ENCODE results near the gene PROCA1. TPM values are rescaled to one million over a fixed set of nuclear protein-coding genes. Genes with fewer than 3 reads are reported as not detected.
"Not testable (repeated sequence)": the region's sequence is repeated elsewhere in the genome, so short reads cannot be mapped to it uniquely, and the experiment has no call there.

Gene PROCA1
- total and polyA plus RNA-seq, 9 of the 15 experiments (the other 6 are each of a cell fraction or from before 2014, with no cell fraction given), result 0.78 to 16.2 (median 5.6) TPM

- TF ChIP-seq THRB (CRISPR knock-in tag; conservative IDR thresholded peaks at IDR 0.05), result 0 out of 2 replicates have a peak, but pooled peaks have one; percentile 53
- no peak for TF ChIP-seq MAFK (IDR thresholded peaks at IDR 0.05; ENCODE audit: low read length)
- TF ChIP-seq FOXP1 (CRISPR knock-in tag; IDR thresholded peaks at IDR 0.05), result no peak
- no peak for TF ChIP-seq ZNF445 (CRISPR knock-in tag; IDR thresholded peaks at IDR 0.05; ENCODE audit: low read depth)
- TF ChIP-seq HDAC2 (IDR thresholded peaks at IDR 0.05), result no peak
Observed at GRCh38 chr17:28724500-28725165, 12.9 kb upstream of the PROCA1 start (continued).

GRCh38 chr17:28723836-28724499 lies 12.3 kb upstream of the PROCA1 start:
- Histone ChIP-seq H3K79me2 (ENCODE audit: control insufficient read depth, insufficient read depth, low read length) (peaks cover 77% of the 10 kb centered on the region), H3K9ac (ENCODE audit: insufficient read depth in 1 of 2, low read depth in 2 of 2, low read length in 2 of 2) (peak overlapping the region; percentile 96 to 100; a peak in 3 of 4 replicates), H3K27ac (ENCODE audit: extremely low read depth, low read depth, low read length) (peak overlapping the region; percentile 95), H3K4me1 (replicated peaks in 1 of 2; ENCODE audit: control insufficient read depth in 2 of 2, insufficient read depth in 2 of 2, low read length in 2 of 2) (peaks cover 47 to 63% of the 10 kb centered on the region in 2 experiments), H3K36me3 (ENCODE audit: control insufficient read depth, insufficient read depth, low read length) (peaks cover 56% of the 10 kb centered on the region), H3K4me3 (peak overlapping the region; percentile 83; the same call in 1 of the 2 replicates), H4K20me1 (replicated peaks; ENCODE audit: control insufficient read depth, insufficient read depth, low read length) (peaks cover 48% of the 10 kb centered on the region), H3K4me2 (ENCODE audit: insufficient read depth, low read length) (peak overlapping the region; percentile 99)
- ATAC-seq; H3K9me3 ChIP-seq (replicated peaks; ENCODE audit: control insufficient read depth, insufficient read depth, low read depth, low read length); CTCF ChIA-PET (ENCODE audit: low intra/inter-chr PET ratio); H2AFZ ChIP-seq (ENCODE audit: low read depth, low read length); FAIRE-seq; H3K9me1 ChIP-seq (ENCODE audit: control insufficient read depth, insufficient read depth, low read length); in situ Hi-C loops (cut with MboI); BruUV-seq (replicated peaks); DNase-seq (ENCODE audit: extremely low read depth in 1 of 4, low spot score in 3 of 4); H3K27me3 ChIP-seq (ENCODE audit: control insufficient read depth in 2 of 2, insufficient read depth in 2 of 2, low read length in 2 of 2); TF ChIP-seq ETV6 (IDR thresholded peaks at IDR 0.05; ENCODE audit: borderline replicate concordance in 1 of 2, low read depth in 2 of 2, low read length in 1 of 2): not testable (repeated sequence)
- POLR2A ChIA-PET, result interaction anchor here (0.6 to 11.1 kb wide), 11 partner anchors 9 to 126 kb away, joined by 3 to 367 read pairs (median 6); partner anchors contain the start of genes BLTP2, PROCA1 and TRAF4
- 35% methylated on average over 4 of the region's 4 CpGs for WGBS (ENCODE audit: insufficient coverage, low coverage, missing lambda C conversion rate)
- intact Hi-C loops (cut with micrococcal nuclease), result loop anchor here (10.0 kb wide), 1 partner anchor 391 kb away; no protein-coding TSS in a partner anchor
- 0 out of 4 replicates have a peak, but pooled peaks of 1 of the 2 experiments have one; percentile 10 for TF ChIP-seq SIN3A (IDR thresholded peaks at IDR 0.05; ENCODE audit: borderline replicate concordance in 2 of 2, control insufficient read depth in 1 of 2, low read depth in 2 of 2, low read length in 2 of 2)
- 0 out of 2 replicates have a peak, but pooled peaks have one; percentile 6 for TF ChIP-seq PHB2 (IDR thresholded peaks at IDR 0.05; ENCODE audit: low read depth)
- 0 out of 2 replicates have a peak, but pooled peaks have one; percentile 64 for TF ChIP-seq ZBTB49 (CRISPR knock-in tag; IDR thresholded peaks at IDR 0.05; ENCODE audit: borderline replicate concordance)
- TF ChIP-seq POLR2AphosphoS5 (IDR thresholded peaks at IDR 0.05; ENCODE audit: control insufficient read depth, insufficient read depth, low read depth, low read length), result peak; percentile 11; the same call in 1 of the 2 replicates
- TF ChIP-seq HDGF (IDR thresholded peaks at IDR 0.05), result peak; percentile 66; the same call in 1 of the 2 replicates
- peak; percentile 37; the same call in 1 of the 2 replicates for TF ChIP-seq PKNOX1 (IDR thresholded peaks at IDR 0.05)
- TF ChIP-seq ETV6 (CRISPR knock-in tag; IDR thresholded peaks at IDR 0.05; ENCODE audit: borderline replicate concordance), result 0 out of 2 replicates have a peak, but pooled peaks have one; percentile 29
